ENCODE results near the gene EXOSC7.

The EXOSC7 gene

GRCh38 chr3:45029216-45029615, 53.2 kb downstream of the EXOSC7 start:
- TF ChIP-seq TAF1 (IDR thresholded peaks at IDR 0.05; ENCODE audit: low read depth) = no peak
- TF ChIP-seq NFIC (IDR thresholded peaks at IDR 0.05) = no peak
- peak; percentile 30; the same call in 1 of the 2 replicates for TF ChIP-seq USF1 (IDR thresholded peaks at IDR 0.05)
- no peak for TF ChIP-seq FOXM1 (IDR thresholded peaks at IDR 0.05; ENCODE audit: borderline replicate concordance, low read depth)

GRCh38 chr3:45029661-45030060, 53.6 kb downstream of the EXOSC7 start:
- TF ChIP-seq EGR1 (IDR thresholded peaks at IDR 0.05) = no peak
- TF ChIP-seq TEAD4 (IDR thresholded peaks at IDR 0.05) = no peak
- TF ChIP-seq EP300 (IDR thresholded peaks at IDR 0.05; ENCODE audit: borderline replicate concordance) = no peak
- TF ChIP-seq, protein P1, sequence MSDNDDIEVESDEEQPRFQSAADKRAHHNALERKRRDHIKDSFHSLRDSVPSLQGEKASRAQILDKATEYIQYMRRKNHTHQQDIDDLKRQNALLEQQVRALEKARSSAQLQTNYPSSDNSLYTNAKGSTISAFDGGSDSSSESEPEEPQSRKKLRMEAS (IDR thresholded peaks at IDR 0.05) = no peak
- no peak for TF ChIP-seq CEBPB (IDR thresholded peaks at IDR 0.05)
- TF ChIP-seq FOXM1 (IDR thresholded peaks at IDR 0.05; ENCODE audit: borderline replicate concordance, low read depth) = no peak
- TF ChIP-seq YY1 (IDR thresholded peaks at IDR 0.05; ENCODE audit: low read depth) = no peak
- TF ChIP-seq CREB1 (IDR thresholded peaks at IDR 0.05; ENCODE audit: low read depth) = no peak
- no peak for TF ChIP-seq NFIC (IDR thresholded peaks at IDR 0.05)
- no peak for TF ChIP-seq ZBTB7A (IDR thresholded peaks at IDR 0.05; ENCODE audit: low read depth)
- TF ChIP-seq REST (IDR thresholded peaks at IDR 0.05; ENCODE audit: low read depth) = no peak
- no peak for TF ChIP-seq TCF12 (IDR thresholded peaks at IDR 0.05; ENCODE audit: low read depth)
- TF ChIP-seq TAF1 (IDR thresholded peaks at IDR 0.05; ENCODE audit: low read depth) = no peak

DNA sequence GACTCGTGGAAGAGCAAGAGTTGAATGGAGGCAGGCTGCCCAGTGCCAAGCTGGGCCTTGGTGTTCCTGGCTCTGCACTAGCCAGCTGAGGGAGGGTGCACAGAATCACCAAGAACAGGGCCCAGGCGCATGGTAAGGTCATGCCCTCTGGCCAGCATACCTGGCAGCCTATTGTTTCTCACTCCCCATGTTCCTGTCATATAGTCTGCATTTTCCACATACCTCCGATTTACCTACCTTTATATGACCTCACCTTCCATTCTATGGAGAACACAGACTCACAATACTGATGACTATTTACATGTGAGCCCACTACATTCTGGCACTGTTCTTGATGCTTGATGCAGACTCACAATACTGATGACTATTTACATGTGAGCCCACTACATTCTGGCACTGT, 55.5 kb downstream of the EXOSC7 start:
- TF ChIP-seq REST (IDR thresholded peaks at IDR 0.05; ENCODE audit: low read depth) (no peak), TEAD4 (IDR thresholded peaks at IDR 0.05) (peak; percentile 35; the same call in 1 of the 2 replicates)

- no peak for TF ChIP-seq USF1 (IDR thresholded peaks at IDR 0.05)
These were observed 56.1 kb downstream of the EXOSC7 start for GRCh38 chr3:45032113-45032512.

DNA sequence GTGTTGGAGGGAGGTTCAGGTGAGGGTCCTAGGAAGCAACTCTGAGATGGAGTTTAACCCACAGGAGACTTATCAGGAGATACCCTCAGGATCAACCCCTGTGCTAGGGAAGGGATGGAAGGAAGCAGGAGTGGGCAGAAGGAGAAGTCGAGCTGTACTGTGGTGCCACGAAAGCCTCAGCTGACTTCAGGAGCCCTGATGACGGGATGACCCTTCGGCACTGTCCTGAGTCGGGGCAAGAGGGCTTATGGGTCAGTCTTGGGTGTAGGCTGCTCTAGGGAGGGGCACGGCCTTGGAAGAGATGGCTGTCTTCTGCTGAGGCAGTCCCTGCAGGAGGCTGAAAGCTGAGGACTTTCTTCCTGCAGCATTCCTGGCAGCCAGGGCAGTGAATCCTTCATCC, 57.7 kb downstream of the EXOSC7 start:
- TF ChIP-seq TAF1 (IDR thresholded peaks at IDR 0.05; ENCODE audit: low read depth) = no peak
- TF ChIP-seq EGR1 (IDR thresholded peaks at IDR 0.05) = no peak
- no peak for TF ChIP-seq CREB1 (IDR thresholded peaks at IDR 0.05; ENCODE audit: low read depth)
- TF ChIP-seq USF1 (IDR thresholded peaks at IDR 0.05) = no peak
- no peak for TF ChIP-seq NFIC (IDR thresholded peaks at IDR 0.05)
- TF ChIP-seq FOXM1 (IDR thresholded peaks at IDR 0.05; ENCODE audit: borderline replicate concordance, low read depth) = no peak
- TF ChIP-seq YY1 (IDR thresholded peaks at IDR 0.05; ENCODE audit: low read depth) = no peak
- no peak for TF ChIP-seq TCF12 (IDR thresholded peaks at IDR 0.05; ENCODE audit: low read depth)
- no peak for TF ChIP-seq REST (IDR thresholded peaks at IDR 0.05; ENCODE audit: low read depth)
- TF ChIP-seq, protein P1 (IDR thresholded peaks at IDR 0.05) = no peak
- no peak for TF ChIP-seq CEBPB (IDR thresholded peaks at IDR 0.05)
- no peak for TF ChIP-seq RAD21 (IDR thresholded peaks at IDR 0.05; ENCODE audit: low read depth)
- TF ChIP-seq ZBTB7A (IDR thresholded peaks at IDR 0.05; ENCODE audit: low read depth) = no peak
- TF ChIP-seq TEAD4 (IDR thresholded peaks at IDR 0.05) = no peak
